Transverse colon (tissue), 4 donors: ENCODE measurements around the gene F2RL1. TPM values are rescaled to one million over a fixed set of nuclear protein-coding genes. Genes with fewer than 3 reads are reported as not detected.
A peak's percentile ranks its signal among the peaks of the same experiment; 100 is the strongest.
"Not testable (repeated sequence)": the region's sequence is repeated elsewhere in the genome, so short reads cannot be mapped to it uniquely, and the experiment has no call there.

Experiments
- DNase-seq: peaks from one replicate; pipeline ENCODE4 v3.0.0-alpha.2; 2019
- H3K27ac ChIP-seq, 4 donors: fragments of 200-600 bp; sonication (generic); 2 replicates each; pipeline ENCODE4 v1.5.1; 2016 to 2018; ENCODE audit warnings: inconsistent platforms in 4 of 4
- H3K27me3 ChIP-seq: fragments of 200-600 bp; sonication (generic); 2 replicates; pipeline ENCODE4 v1.5.1; 2017; ENCODE audit warnings: inconsistent platforms
- H3K36me3 ChIP-seq, 4 donors: fragments of 200-600 bp; sonication (generic); 2 replicates each; pipeline ENCODE4 v1.5.1; 2017 to 2019; ENCODE audit warnings: inconsistent platforms in 4 of 4
- H3K4me1 ChIP-seq, 4 donors: fragments of 200-600 bp; sonication (generic); 2 replicates each; pipeline ENCODE4 v1.5.1; 2017 to 2020; ENCODE audit warnings: inconsistent platforms in 4 of 4
- H3K4me3 ChIP-seq, 4 donors: fragments of 200-600 bp; sonication (generic); 1 replicate in 1 of 4; 2 replicates in 3 of 4; pipeline versions ENCODE4 v1.5.1 to v1.6.1; 2017 to 2019; ENCODE audit warnings: inconsistent platforms in 4 of 4
- H3K9me3 ChIP-seq, 2 donors: fragments of 200-600 bp; sonication (generic); 2 replicates each; pipeline ENCODE4 v1.5.1; 2017 to 2019; ENCODE audit warnings: inconsistent platforms in 2 of 2
- EP300 ChIP-seq: sonication (generic); formaldehyde crosslinking; IDR thresholded peaks from one replicate; pipeline ENCODE4 v1.6.1; 2017; ENCODE audit warnings: antibody characterized with exemption, low read depth
- POLR2A ChIP-seq: fragments of 450-650 bp; IDR thresholded peaks from one replicate; pipeline ENCODE4 v1.6.1; 2016; ENCODE audit warnings: antibody characterized with exemption, mild to moderate bottlenecking, moderate library complexity
- POLR2AphosphoS5 ChIP-seq, 3 donors: sonication (generic); formaldehyde crosslinking; IDR thresholded peaks; one replicate each; pipeline ENCODE4 v1.6.1; 2016; ENCODE audit warnings: antibody characterized with exemption in 3 of 3
- WGBS, 2 donors: methylation state at CpG; one replicate each; pipeline ENCODE4 v1.1.5; 2018; ENCODE audit warnings: low coverage in 1 of 2; 5-methylcytosine and 5-hydroxymethylcytosine counted together
- in situ Hi-C, 4 donors: fragments of 200-750 bp; cut with MboI; loops; one replicate each; pipeline versions ENCODE4 v1.15.0 to v1.15.1; 2017; ENCODE audit warnings: low sequenced_read_pairs in 3 of 4, low pct_ligation_motif_present in 1 of 4, low pct_unique_long_range_greater_than_20kb in 1 of 4
- intact Hi-C: fragments of 100-400 bp; cut with DNase I; formaldehyde crosslinking; loops from one replicate; pipeline ENCODE4 v1.15.1; 2023; ENCODE audit warnings: low total_unique reads
- total RNA-seq, 4 donors: library from RNA; depleted of rRNA; stranded (reverse); fragments of >200 nt; gene quantifications; one replicate each; pipeline ENCODE4 v1.1.0, GENCODE V29; 2016
- TF ChIP-seq, protein P1 (sequence below), 5 experiments: fragments of 200-600 bp in 3 of 5; fragments of 450-650 bp in 2 of 5; sonication (generic) in 3 of 5; IDR thresholded peaks; 1 replicate in 2 of 5; 2 replicates in 3 of 5; pipeline ENCODE4 v1.5.1; 2016 to 2017; ENCODE audit warnings: antibody characterized with exemption in 5 of 5, inconsistent platforms in 3 of 5, mild to moderate bottlenecking in 2 of 5, moderate library complexity in 1 of 5

Gene F2RL1
- total RNA-seq, 4 donors from 2014 or later: 38.8 to 209 (median 92.1) TPM

DNA sequence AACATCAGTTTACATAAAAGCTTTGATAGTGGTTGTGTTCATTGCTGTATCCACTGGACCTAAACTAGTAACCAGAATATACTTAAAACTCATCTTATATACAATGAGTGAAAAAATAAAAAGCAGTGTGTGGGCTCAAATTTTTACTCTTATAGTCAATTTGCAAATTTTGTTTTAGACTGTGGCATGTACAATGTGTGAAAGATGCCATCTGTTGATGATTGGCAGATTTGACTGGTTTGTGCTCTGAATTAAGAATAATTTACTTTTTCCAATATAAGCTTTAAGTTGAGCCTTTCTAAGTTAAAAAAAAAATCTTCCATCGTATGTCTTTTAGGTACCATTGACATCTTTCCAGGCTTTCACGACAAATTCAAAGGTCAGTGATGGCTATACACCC lies 42.4 kb upstream of the F2RL1 start:
- in situ Hi-C loops (loop anchor here in 3 of 4 donors (5.0 to 10.0 kb wide), 3 partner anchors 62 to 174 kb away; partner anchors contain the start of gene F2R (in 1 of the 3)), intact Hi-C loops (loop anchor here (10.0 kb wide), 1 partner anchor 172 kb away; no protein-coding TSS in a partner anchor)
- TF ChIP-seq EP300 (no peak), POLR2A (no peak), POLR2AphosphoS5 (IDR thresholded peaks at IDR 0.05) (no peak)
- TF ChIP-seq, protein P1, sequence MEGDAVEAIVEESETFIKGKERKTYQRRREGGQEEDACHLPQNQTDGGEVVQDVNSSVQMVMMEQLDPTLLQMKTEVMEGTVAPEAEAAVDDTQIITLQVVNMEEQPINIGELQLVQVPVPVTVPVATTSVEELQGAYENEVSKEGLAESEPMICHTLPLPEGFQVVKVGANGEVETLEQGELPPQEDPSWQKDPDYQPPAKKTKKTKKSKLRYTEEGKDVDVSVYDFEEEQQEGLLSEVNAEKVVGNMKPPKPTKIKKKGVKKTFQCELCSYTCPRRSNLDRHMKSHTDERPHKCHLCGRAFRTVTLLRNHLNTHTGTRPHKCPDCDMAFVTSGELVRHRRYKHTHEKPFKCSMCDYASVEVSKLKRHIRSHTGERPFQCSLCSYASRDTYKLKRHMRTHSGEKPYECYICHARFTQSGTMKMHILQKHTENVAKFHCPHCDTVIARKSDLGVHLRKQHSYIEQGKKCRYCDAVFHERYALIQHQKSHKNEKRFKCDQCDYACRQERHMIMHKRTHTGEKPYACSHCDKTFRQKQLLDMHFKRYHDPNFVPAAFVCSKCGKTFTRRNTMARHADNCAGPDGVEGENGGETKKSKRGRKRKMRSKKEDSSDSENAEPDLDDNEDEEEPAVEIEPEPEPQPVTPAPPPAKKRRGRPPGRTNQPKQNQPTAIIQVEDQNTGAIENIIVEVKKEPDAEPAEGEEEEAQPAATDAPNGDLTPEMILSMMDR (IDR thresholded peaks at IDR 0.05): no peak
- no peaks in the 10 kb centered on the region for H3K9me3 ChIP-seq
- 89 to 93% methylated on average over 2 of the region's 2 CpGs for WGBS, 2 donors
- peaks cover 0 to 3% (median 0%) of the 10 kb centered on the region in 4 donors for H3K4me1 ChIP-seq
- no peak for DNase-seq
- H3K27ac ChIP-seq: no peak overlapping the region
- H3K27me3 ChIP-seq: no peaks in the 10 kb centered on the region
- H3K36me3 ChIP-seq: no peaks in the 10 kb centered on the region
- H3K4me3 ChIP-seq: no peak overlapping the region

DNA sequence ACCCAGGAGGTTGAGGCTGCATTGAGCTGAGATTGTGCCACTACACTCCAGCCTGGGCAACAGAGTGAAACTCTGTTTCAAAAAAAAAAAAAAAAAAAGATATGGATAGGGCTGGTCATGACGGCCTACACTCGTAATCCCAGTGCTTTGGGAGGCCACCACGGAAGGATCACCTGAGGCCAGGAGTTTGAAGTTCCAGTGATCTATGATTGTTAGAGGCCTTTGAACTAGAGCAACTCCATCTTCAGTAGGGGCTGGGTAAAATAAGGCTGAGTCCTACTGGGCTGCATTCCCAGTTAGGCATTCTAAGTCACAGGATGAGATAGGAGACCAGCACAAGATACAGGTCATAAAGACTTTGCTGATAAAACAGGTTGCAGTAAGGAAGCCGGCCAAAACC lies 38.2 kb upstream of the F2RL1 start:
- H3K36me3 ChIP-seq, in situ Hi-C loops, H3K9me3 ChIP-seq, H3K4me1 ChIP-seq, H3K27ac ChIP-seq, intact Hi-C loops, H3K4me3 ChIP-seq, H3K27me3 ChIP-seq, DNase-seq: not testable (repeated sequence)
- 99 to 100% methylated on average over 3 to 4 of the region's 4 CpGs for WGBS, 2 donors

DNA sequence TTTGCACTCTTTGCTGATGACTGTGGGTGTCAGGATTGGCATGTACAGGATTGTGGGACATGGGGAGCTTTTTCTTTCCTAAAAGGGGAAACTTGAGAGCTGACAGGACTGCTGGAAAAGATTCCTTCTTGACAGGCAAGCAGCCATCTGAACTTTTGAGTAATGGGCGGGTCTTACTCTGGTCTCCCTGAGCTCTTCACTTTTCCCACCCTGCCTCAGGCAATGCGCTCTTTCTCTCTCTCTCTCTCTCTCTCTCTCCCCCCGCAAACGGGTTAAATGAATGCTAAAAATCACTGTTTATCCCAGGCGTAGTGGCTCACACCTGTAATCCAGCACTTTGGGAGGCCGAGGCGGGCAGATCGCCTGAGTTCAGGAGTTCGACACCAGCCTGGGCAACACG lies 37.1 kb upstream of the F2RL1 start:
- intact Hi-C loops (no loop called here), in situ Hi-C loops (no loop called here)
- Histone ChIP-seq H3K9me3 (no peaks in the 10 kb centered on the region), H3K36me3 (no peaks in the 10 kb centered on the region), H3K27me3 (no peaks in the 10 kb centered on the region), H3K4me3 (no peak overlapping the region), H3K27ac (no peak overlapping the region), H3K4me1 (peaks cover 0 to 17% (median 6%) of the 10 kb centered on the region in 4 donors)
- 90 to 95% methylated on average over 8 to 10 of the region's 10 CpGs for WGBS, 2 donors
- DNase-seq: no peak
- TF ChIP-seq, protein P1 (IDR thresholded peaks at IDR 0.05): no peak

DNA sequence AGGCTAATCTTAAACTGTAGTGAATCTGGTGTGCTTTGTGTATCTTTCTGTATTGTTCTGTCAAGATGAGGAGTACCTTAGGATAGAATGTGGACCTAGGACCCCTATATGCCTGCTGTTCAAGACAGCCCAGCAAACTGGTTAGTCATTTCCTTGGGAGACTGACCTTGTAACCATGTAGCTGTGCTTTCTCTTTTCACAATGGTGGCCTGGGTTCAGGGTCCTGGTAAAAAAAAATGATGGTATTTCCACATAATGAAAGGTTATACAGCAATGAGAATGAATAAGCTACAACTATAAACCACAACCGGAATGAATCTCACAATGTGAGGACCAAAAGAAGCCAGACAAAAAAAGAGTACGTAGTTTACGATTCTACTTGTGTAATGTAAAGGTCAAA lies 36.4 kb upstream of the F2RL1 start:
- Histone ChIP-seq H3K27me3 (no peaks in the 10 kb centered on the region), H3K36me3 (no peaks in the 10 kb centered on the region), H3K9me3 (no peaks in the 10 kb centered on the region), H3K27ac (no peak overlapping the region), H3K4me3 (no peak overlapping the region), H3K4me1 (peaks cover 0 to 22% (median 6%) of the 10 kb centered on the region in 4 donors)
- in situ Hi-C loops (no loop called here), intact Hi-C loops (no loop called here)
- TF ChIP-seq, protein P1 (IDR thresholded peaks at IDR 0.05): no peak
- TF ChIP-seq POLR2A (no peak), EP300 (no peak), POLR2AphosphoS5 (IDR thresholded peaks at IDR 0.05) (no peak)
- no peak for DNase-seq
- 75 to 86% methylated on average over 2 to 3 of the region's 3 CpGs for WGBS, 2 donors

DNA sequence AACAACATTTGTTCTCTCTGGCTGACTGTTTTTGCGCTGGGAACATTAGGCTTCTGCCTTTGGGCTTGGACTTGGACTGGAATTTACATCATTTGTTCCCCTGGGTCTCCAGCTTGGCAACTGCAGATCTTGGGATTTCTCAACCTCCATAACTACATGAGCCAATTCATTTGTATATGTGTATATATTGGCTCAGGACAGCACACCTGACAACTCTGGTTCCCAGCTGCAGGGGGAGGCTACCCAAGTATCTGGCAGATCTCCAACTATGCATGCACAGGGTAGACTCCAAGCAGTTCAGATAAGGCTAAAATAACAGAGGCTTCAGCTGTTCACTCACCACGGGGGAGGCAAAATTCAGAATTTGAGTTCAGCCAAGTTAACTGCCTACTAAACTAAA lies 31.6 kb upstream of the F2RL1 start:
- no peak for DNase-seq
- H3K27me3 ChIP-seq: no peaks in the 10 kb centered on the region
- no peaks in the 10 kb centered on the region for H3K36me3 ChIP-seq
- in situ Hi-C loops (no loop called here), intact Hi-C loops (no loop called here)
- TF ChIP-seq POLR2AphosphoS5 (IDR thresholded peaks at IDR 0.05) (no peak), POLR2A (no peak), EP300 (no peak)
- TF ChIP-seq, protein P1 (IDR thresholded peaks at IDR 0.05): no peak
- 45 to 60% methylated on average over 2 of the region's 2 CpGs for WGBS, 2 donors
- peaks cover 0 to 51% (median 6%) of the 10 kb centered on the region in 4 donors for H3K4me1 ChIP-seq
- no peaks in the 10 kb centered on the region for H3K9me3 ChIP-seq
- no peak overlapping the region for H3K4me3 ChIP-seq
- peak overlapping the region; percentile 15 to 67 (median 64) for H3K27ac ChIP-seq
